Muscle of leg (tissue), 11 donors: ENCODE results near the gene UROC1. TPM values are rescaled to one million over a fixed set of nuclear protein-coding genes. Genes with fewer than 3 reads are reported as not detected.

Experiments used
- DNase-seq: peaks from one replicate; pipeline ENCODE4 v3.0.0; 2013
- H3K27ac ChIP-seq: one replicate; pipeline ENCODE4 v1.5.1; 2013; ENCODE audit warnings: mild to moderate bottlenecking, low read length, control low read depth
- H3K27me3 ChIP-seq: one replicate; pipeline ENCODE4 v1.6.1; 2013; ENCODE audit warnings: low read length; ENCODE audit not compliant: control insufficient read depth, insufficient read depth
- H3K36me3 ChIP-seq: one replicate; pipeline ENCODE4 v1.6.1; 2013; ENCODE audit warnings: low read length; ENCODE audit not compliant: control insufficient read depth, insufficient read depth
- H3K4me1 ChIP-seq: one replicate; pipeline ENCODE4 v1.6.1; 2013; ENCODE audit warnings: low read length; ENCODE audit not compliant: control insufficient read depth, insufficient read depth
- H3K4me3 ChIP-seq: one replicate; pipeline ENCODE4 v1.5.1; 2013; ENCODE audit warnings: low read length, control low read depth
- H3K9me3 ChIP-seq: replicated peaks from 2 replicates; pipeline ENCODE4 v1.6.1; 2013; ENCODE audit warnings: low read depth, low read length; ENCODE audit not compliant: control insufficient read depth
- WGBS: methylation state at CpG from one replicate; pipeline ENCODE4 v1.1.5; 2013; ENCODE audit warnings: missing lambda C conversion rate; ENCODE audit not compliant: insufficient coverage; 5-methylcytosine and 5-hydroxymethylcytosine counted together
- polyA plus RNA-seq, 8 donors: library from polyadenylated mRNA; unstranded; fragments of 120-200 nt; gene quantifications; one replicate each; pipeline versions ENCODE4 v1.2.1 to v1.2.3, GENCODE V29; 2013; ENCODE audit warnings: inconsistent platforms in 1 of 8, low replicate concordance in 1 of 8; ENCODE audit not compliant: insufficient read length in 8 of 8, insufficient read depth in 1 of 8
- total RNA-seq: library from RNA; stranded (reverse); fragments of 120-200 nt; gene quantifications from one replicate; pipeline ENCODE4 v1.2.4, GENCODE V29; 2013

The UROC1 gene
- total and polyA plus RNA-seq, 9 donors, result 0.04 to 0.15 (median 0.09) TPM; not detected in 3

DNA sequence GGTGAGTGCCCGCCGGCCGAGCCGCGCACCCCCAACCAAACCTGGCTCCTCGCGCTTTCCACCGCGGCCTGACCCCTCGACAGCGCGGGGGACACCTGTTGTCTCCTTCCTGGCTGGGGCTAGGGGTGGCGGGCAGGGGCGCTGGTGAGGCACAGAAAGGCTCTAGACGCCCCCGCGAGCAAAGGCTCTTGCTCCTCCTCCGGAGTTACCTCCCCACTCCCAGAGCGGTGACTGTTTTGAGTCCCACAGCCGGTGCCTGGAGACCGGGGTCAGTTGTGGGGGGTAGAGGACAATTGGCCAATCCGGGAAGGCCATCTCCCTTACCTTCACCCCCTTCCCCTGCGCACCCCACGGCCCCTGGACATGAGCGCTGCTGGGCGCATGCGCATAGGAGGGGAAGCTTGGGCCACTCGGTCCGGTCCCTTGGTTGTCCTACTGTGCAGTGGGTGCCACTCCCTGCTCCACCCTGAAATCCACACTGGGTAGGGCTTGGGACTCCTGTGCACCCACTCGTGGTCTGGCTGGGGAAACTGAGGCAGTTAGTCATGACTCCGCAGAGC, 6.9 kb upstream of the UROC1 start:
- Histone ChIP-seq H3K9me3 (no peaks in the 10 kb centered on the region), H3K4me3 (peak overlapping the region; percentile 33), H3K27ac (no peak overlapping the region), H3K36me3 (no peaks in the 10 kb centered on the region), H3K27me3 (peaks cover 33% of the 10 kb centered on the region), H3K4me1 (peaks cover 11% of the 10 kb centered on the region)
- WGBS, result 1% methylated on average over 13 of the region's 31 CpGs
- no peak for DNase-seq

DNA sequence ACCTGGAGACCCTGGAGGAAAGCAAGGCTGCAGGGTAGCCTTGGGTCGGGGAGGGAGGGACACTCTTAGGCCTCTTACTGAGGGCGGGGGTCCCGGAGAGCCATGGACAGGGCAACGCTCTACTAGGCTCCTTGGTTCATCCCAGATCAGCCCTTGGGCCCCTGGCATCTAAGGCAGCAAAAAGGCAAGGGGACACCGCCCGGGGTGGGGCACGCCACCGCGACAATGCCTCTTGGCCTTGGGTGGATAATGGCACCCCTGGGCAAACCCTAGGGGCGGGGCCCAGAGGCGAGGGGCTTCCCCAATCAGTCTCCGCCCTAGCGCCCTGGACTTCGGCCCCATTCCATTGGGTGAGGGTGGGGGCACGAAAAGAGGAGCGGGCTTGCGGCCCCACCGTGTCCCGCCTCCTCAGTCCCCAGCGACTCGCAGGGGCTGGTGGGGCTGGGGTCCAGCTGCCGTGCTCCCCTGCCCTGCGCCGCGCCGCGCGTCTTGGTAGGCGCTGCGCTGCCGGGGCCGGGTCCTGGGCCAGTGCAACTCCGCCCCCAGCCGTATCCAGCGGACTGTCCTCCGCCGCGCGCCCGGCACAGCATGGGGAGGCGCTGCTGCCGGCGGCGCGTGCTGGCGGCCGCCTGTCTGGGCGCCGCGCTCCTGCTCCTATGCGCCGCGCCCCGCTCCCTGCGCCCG, 6.3 kb upstream of the UROC1 start, which contains the start of gene CHST13:
CHST13 (plus strand) TSS at position 411 of the 684 bp plus-strand sequence; CDS start at position 589, 178 bp downstream.
- DNase-seq, result peak; percentile 67
- Histone ChIP-seq H3K4me3 (peak within 1 kb of the TSS; percentile 33), H3K27me3 (peaks cover 33% of the 10 kb centered on the region), H3K27ac (no peak within 1 kb of the TSS), H3K4me1 (peaks cover 11% of the 10 kb centered on the region), H3K9me3 (no peaks in the 10 kb centered on the region), H3K36me3 (no peaks in the 10 kb centered on the region)
- 5% methylated on average over 56 of the region's 56 CpGs for WGBS

DNA sequence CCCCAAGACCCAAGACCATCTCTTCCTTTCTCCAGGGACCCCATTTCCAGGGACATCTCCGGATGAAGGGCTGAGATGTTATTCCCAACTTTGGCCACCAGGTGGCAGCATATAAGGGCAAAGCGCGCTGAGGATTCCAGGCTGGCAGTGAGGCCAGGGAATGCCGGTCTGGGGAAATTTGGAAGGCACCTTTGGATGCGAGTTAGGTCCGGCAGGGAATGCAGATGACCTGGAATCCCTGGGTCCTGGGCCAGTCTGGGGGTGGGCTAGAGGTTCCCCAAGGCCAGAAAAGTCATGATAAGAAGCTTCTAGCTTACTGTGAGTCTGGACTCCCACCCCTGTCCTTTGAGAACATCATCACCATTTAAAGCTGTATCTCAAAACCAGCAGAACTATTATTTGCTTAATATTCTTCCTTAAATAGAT, 4.8 kb upstream of the UROC1 start:
- Histone ChIP-seq H3K36me3 (no peaks in the 10 kb centered on the region), H3K9me3 (no peaks in the 10 kb centered on the region), H3K4me1 (peaks cover 11% of the 10 kb centered on the region), H3K4me3 (no peak overlapping the region), H3K27me3 (peaks cover 32% of the 10 kb centered on the region), H3K27ac (no peak overlapping the region)
- WGBS, result 0% methylated on average over 6 of the region's 6 CpGs
- peak; percentile 65 for DNase-seq

GRCh38 chr3:126521122-126521891, 3.7 kb upstream of the UROC1 start:
- Histone ChIP-seq H3K4me1 (peaks cover 11% of the 10 kb centered on the region), H3K36me3 (no peaks in the 10 kb centered on the region), H3K4me3 (no peak overlapping the region), H3K27me3 (peaks cover 32% of the 10 kb centered on the region), H3K27ac (no peak overlapping the region), H3K9me3 (no peaks in the 10 kb centered on the region)
- no peak for DNase-seq
- 66% methylated on average over 11 of the region's 11 CpGs for WGBS

GRCh38 chr3:126519506-126520455, 2.2 kb upstream of the UROC1 start:
- H3K27ac ChIP-seq, result no peak overlapping the region
- no peaks in the 10 kb centered on the region for H3K36me3 ChIP-seq
- peaks cover 11% of the 10 kb centered on the region for H3K4me1 ChIP-seq
- H3K27me3 ChIP-seq, result peaks cover 24% of the 10 kb centered on the region
- DNase-seq, result no peak
- no peaks in the 10 kb centered on the region for H3K9me3 ChIP-seq
- WGBS, result 85% methylated on average over 6 of the region's 10 CpGs
- no peak overlapping the region for H3K4me3 ChIP-seq

GRCh38 chr3:126518779-126519177, 1.2 kb upstream of the UROC1 start:
- Histone ChIP-seq H3K9me3 (no peaks in the 10 kb centered on the region), H3K4me3 (no peak overlapping the region)
- 13% methylated on average over 2 of the region's 4 CpGs for WGBS

GRCh38 chr3:126517986-126518778, 609 bp upstream of the UROC1 start:
- Histone ChIP-seq H3K4me1 (no peaks in the 10 kb centered on the region), H3K9me3 (no peaks in the 10 kb centered on the region), H3K27me3 (peaks cover 12% of the 10 kb centered on the region), H3K36me3 (no peaks in the 10 kb centered on the region), H3K4me3 (no peak overlapping the region), H3K27ac (no peak overlapping the region)
- 80% methylated on average over 11 of the region's 15 CpGs for WGBS
- DNase-seq, result no peak

More at GRCh38 chr3:126518779-126519177, 1.2 kb upstream of the UROC1 start:
- Histone ChIP-seq H3K4me1 (peaks cover 4% of the 10 kb centered on the region), H3K27ac (no peak overlapping the region), H3K27me3 (peaks cover 18% of the 10 kb centered on the region), H3K36me3 (no peaks in the 10 kb centered on the region)
- DNase-seq, result no peak

- Histone ChIP-seq H3K4me1 (peaks cover 2% of the 10 kb centered on the region), H3K36me3 (no peaks in the 10 kb centered on the region), H3K4me3 (no peak overlapping the region), H3K9me3 (no peaks in the 10 kb centered on the region), H3K27me3 (peaks cover 5% of the 10 kb centered on the region), H3K27ac (no peak overlapping the region)
- WGBS, result 79% methylated on average over 4 of the region's 9 CpGs
- DNase-seq, result no peak
Measured at GRCh38 chr3:126516936-126517290, 660 bp downstream of the UROC1 start.
